Ovary (tissue), 3 donors: ENCODE measurements around the gene NAB1.

Experiments used
- EP300 ChIP-seq: sonication (generic); formaldehyde crosslinking; IDR thresholded peaks from one replicate; pipeline ENCODE4 v1.6.1; 2017; ENCODE audit warnings: antibody characterized with exemption
- POLR2A ChIP-seq: fragments of 450-650 bp; IDR thresholded peaks from one replicate; pipeline ENCODE4 v1.6.1; 2017; ENCODE audit warnings: antibody characterized with exemption, mild to moderate bottlenecking, moderate library complexity
- TF ChIP-seq, protein P1 (sequence below), 3 donors: fragments of 450-650 bp in 2 of 3; fragments of 200-600 bp in 1 of 3; IDR thresholded peaks; one replicate each; pipeline versions ENCODE4 v1.5.1 to v1.8.0; 2016 to 2022; ENCODE audit warnings: antibody characterized with exemption in 3 of 3, mild to moderate bottlenecking in 1 of 3
- donor health status: DM: no; HTN: no; CAD: no.

DNA sequence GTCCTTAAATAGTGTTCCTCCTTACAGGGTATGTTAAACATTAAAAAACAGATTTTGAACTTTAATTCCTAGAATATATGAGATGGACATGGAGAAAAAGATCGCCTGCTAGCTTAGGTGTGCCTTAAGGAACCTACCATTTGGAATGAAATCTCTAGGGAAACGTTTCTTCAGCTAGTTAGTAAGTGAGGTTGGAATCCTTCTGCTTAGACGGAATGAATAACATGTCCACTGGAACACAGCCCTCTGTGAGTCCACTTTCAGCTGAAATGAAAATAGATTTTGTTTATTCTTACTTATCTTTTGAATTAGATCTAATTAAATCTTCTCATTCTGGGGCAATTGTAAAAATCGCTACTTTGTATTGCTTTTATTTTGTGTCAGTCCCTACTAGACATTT is 28.4 kb downstream of the NAB1 start:
- TF ChIP-seq, protein P1, sequence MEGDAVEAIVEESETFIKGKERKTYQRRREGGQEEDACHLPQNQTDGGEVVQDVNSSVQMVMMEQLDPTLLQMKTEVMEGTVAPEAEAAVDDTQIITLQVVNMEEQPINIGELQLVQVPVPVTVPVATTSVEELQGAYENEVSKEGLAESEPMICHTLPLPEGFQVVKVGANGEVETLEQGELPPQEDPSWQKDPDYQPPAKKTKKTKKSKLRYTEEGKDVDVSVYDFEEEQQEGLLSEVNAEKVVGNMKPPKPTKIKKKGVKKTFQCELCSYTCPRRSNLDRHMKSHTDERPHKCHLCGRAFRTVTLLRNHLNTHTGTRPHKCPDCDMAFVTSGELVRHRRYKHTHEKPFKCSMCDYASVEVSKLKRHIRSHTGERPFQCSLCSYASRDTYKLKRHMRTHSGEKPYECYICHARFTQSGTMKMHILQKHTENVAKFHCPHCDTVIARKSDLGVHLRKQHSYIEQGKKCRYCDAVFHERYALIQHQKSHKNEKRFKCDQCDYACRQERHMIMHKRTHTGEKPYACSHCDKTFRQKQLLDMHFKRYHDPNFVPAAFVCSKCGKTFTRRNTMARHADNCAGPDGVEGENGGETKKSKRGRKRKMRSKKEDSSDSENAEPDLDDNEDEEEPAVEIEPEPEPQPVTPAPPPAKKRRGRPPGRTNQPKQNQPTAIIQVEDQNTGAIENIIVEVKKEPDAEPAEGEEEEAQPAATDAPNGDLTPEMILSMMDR (IDR thresholded peaks at IDR 0.05) = no peak
- TF ChIP-seq POLR2A = no peak
- no peak for TF ChIP-seq EP300
